HL-60/S4 treated with phorbol 12-myristate 13-acetate at 8.2 ng/mL for 4 days and 3 days (cell line): ENCODE measurements around the gene IRGQ.
"Not testable (repeated sequence)": the region's sequence is repeated elsewhere in the genome, so short reads cannot be mapped to it uniquely, and the experiment has no call there.

ENCODE experiments used
- in situ Hi-C: fragments of 300-500 bp; cut with MboI; formaldehyde crosslinking; loops from 2 replicates; pipeline ENCODE4 v1.15.0; 2022; ENCODE audit warnings: low sequenced_read_pairs

IRGQ gene

DNA sequence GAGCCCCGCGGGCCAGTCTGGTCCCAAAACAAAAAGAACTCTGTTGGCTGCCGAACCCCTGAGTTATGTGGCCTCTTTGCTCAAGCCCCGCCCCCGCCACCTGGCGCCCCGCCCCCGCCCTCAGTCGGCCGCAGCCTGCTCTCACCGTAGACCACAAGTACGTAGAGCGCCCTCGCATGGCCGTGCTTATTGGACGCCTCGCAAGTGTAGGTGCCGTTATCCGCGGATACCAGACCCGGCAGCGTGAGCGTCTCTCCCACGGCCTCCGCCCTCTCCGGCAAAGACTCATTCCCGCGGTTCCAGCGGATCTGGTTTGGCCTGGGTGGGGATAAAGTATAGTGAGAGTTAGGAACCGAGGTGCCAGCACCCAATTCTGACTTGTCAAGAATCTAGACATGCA, 29.0 kb upstream of the IRGQ start:
- in situ Hi-C loops: no loop called here

GRCh38 chr19:43623889-43624670, 28.1 kb upstream of the IRGQ start:
- in situ Hi-C loops: no loop called here

DNA sequence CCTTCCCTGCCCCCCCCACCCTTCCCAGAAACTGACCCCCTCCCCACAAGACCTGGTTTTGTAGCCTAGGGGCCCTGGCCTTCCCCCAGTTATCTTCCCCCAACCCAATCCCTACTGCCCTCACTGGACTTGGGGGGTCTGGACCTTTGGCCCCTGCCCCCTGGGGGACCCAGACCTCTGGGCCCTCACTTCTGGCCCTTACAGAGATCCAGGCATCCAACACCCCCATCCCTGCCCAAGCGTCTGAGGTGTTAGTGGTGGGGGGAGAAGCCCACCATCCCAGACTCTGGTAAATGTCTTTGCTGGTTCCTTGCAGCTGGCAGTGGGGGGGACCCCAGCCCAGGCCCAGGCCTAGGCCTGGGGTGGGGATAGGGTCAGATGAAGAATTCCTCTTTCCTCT, 27.0 kb upstream of the IRGQ start:
- in situ Hi-C loops: no loop called here

- in situ Hi-C loops: no loop called here
Observed at GRCh38 chr19:43622070-43622469, 26.1 kb upstream of the IRGQ start.

- in situ Hi-C loops: no loop called here
Observed at GRCh38 chr19:43620061-43621001, 24.4 kb upstream of the IRGQ start.

- in situ Hi-C loops: no loop called here
Observed at GRCh38 chr19:43619262-43620060, 23.5 kb upstream of the IRGQ start, which contains the start of gene ZNF428. TSS of gene ZNF428 (minus strand) at chr19:43619629. CDS start at chr19:43614304, 5,325 bp downstream.

- in situ Hi-C loops: no loop called here
Observed at GRCh38 chr19:43618921-43619261, 23.0 kb upstream of the IRGQ start.

- in situ Hi-C loops: no loop called here
Observed at GRCh38 chr19:43616954-43617353, 21.0 kb upstream of the IRGQ start.

- in situ Hi-C loops: no loop called here
Observed at GRCh38 chr19:43616306-43616705, 20.4 kb upstream of the IRGQ start.

DNA sequence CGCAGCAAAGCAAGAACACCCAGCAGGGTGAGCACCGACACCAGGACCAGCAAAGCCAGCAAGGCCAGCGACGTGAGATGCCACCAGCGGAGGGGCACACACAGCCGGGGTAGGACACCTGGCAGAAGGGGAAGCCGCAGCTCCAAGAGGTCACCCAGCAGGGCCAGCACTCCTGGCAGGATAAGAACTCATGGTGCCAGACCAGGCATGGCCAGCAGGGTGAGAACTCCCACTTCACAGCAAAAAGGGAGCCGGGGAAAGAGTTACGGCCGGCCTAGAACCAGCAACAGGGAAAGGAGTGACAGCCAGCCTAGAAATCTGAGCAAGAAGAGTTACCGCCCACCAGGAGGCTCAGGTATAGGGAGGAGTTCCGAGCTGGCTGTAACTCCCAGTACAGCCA, 16.4 kb upstream of the IRGQ start:
- in situ Hi-C loops: no loop called here

DNA sequence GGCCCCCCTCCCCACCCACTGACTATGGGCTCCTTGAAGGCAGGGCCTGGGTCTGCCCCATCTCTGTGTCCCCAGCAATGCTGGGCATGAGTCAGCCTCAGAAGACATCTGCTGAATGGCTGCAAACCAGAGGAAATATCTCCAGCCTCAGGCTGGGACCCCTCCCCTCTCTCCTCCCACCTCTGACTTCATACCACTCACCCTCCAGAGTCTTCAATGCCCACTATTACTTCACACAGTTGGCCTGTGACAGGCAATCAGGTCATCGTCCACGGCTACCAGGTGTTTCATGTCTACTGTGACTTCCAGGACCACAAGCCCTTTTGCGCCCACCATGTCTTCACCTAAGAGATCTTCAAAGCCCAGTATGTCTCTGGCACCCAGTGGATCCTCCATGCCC, 15.9 kb upstream of the IRGQ start, which contains the start of gene SRRM5:
Gene SRRM5 (plus strand): TSS at position 301 of the 400 bp plus-strand sequence. CDS start 34 bp downstream, at position 335.
- in situ Hi-C loops: no loop called here

DNA sequence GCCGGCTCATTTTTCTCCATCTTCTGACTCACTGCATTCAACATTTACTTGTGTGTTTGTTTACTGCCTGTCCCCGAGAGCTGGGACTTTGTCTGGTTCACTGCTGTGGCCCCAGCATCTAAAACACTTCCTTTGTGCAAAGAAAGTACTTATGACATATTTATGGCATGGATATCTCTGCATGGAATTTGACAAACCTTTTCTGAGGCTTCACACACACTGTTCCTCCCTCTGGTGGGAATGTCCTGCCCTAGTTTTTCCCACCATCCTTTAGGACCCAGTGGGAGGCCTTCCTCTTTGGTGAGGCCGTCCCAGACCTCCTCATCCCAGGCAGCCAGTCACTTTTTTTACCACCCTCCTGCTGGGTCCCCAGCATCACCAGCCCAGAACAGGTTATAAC, 14.6 kb upstream of the IRGQ start:
- in situ Hi-C loops: no loop called here

DNA sequence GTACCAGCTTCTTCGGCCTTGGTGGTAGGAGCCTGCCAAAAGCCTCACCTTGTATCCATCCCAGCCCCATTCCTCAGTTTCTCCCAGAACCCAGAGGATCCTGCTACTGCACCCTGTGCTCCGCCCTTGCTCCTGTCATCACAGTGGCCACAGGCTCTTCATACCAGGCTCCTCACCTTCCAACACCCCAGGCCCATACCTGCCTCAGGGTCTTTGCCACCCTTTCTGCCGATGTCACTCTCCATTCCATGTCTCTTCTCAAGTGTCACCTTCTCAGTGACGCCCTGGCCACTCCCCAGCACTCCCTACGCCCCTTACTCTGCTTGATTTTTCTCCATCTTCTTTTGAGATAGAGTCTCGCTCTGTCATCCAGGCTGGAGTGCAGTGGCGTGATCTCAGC, 13.9 kb upstream of the IRGQ start:
- in situ Hi-C loops: no loop called here

- in situ Hi-C loops: no loop called here
Observed at GRCh38 chr19:43607238-43608205, 11.6 kb upstream of the IRGQ start.

DNA sequence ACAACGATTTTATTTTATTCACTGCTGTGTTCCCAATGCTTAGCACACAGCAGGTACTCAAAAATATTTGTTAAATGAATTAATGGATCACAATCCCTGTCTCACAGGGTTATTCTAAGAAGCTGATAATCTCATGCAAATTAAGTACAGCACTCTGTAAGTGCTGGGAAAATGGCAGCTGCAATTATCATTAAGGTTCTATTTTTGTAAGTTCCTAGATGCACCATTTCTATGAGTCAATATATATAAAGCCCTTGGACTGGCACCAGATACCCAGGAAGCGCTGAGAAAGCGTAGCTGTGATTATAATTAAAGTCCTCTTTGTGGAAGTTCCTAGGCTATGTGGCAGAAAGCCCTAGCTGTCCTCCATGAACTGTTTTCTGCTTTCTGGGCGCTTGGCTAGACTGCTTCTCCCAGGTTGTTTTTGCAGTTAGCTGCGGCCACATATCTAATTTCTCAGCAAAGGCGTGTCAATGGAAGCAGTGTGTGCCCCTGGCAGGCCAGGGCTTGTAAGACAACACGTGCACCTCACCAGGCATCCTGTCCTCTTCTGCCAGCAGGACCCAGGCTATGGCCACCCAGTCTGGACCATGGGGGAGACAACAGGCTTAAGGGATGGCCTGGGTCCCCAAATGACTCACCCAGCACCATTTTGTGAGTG, 10.8 kb upstream of the IRGQ start:
- in situ Hi-C loops: no loop called here

GRCh38 chr19:43605875-43606568, 10.1 kb upstream of the IRGQ start:
- in situ Hi-C loops: no loop called here

DNA sequence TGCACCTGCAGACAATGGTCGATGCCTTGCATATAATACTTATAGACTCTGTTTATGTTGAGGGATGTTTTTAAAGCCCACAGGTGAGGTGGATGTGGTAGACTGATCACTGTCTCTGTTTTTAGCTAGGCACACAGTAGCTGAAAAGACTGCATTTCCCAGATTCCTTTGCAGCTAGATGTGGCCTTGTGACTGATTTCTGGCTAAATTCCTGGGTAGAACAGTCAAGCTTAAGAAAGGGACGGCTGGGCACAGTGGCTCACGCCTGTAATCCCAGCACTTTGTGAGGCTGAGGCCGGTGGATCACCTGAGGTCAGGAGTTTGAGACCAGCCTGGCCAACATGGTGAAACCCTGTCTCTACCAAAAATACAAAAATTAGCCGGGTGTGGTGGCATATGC, 4.4 kb upstream of the IRGQ start:
- in situ Hi-C loops: not testable (repeated sequence)

DNA sequence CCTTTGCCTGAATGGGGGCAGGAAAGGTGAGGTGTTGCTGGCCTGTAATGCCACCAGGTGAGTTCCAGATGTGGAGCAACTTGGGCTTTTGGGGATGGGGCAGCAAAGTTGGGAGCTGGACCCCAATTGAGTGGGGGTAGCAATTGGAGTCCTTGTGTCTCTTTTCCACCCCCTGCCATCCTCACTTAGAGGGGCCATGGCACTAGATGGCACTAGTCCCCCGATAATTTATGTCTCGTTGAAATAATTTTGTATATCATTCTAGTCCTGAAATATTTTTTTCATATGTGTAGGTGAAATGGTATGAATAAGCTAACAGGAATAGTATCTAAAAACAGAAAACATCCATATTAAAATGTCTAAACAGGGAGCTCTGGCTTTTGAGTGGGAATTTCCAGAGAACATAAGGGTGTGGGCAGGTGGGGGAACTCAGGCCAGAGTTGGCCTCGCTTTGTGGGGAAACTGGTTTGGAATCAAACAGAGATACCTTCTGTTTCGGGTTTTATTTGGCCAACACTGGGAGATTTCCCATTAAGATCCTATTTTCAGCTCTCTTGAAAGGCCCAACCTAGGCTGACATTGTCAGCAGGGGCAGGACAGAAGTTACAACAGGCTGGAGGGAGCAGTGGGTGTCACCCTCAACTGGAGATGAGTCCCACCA, 3.8 kb upstream of the IRGQ start:
- in situ Hi-C loops: no loop called here
